GM12878 (cell line): ENCODE results near the gene HP1BP3. TPM values are rescaled to one million over a fixed set of nuclear protein-coding genes. Genes with fewer than 3 reads are reported as not detected.

ENCODE experiments used
- ATAC-seq: fragments of 200-7000 bp; cut with Tn5 transposase; 3 replicates; pipeline ENCODE4 v1.9.1; 2020; ENCODE audit warnings: mild to moderate bottlenecking, moderate library complexity
- BruUV-seq: library from RNA; stranded (reverse); fragments of 400-500 nt; replicated peaks from 2 replicates; lab custom pipeline; 2021; lab: Mats Ljungman, UMichigan
- CTCF ChIA-PET: fragments of 300-600 bp; sonication (Branson Sonifier 250); formaldehyde crosslinking; extraction: SDS; loops from one replicate; lab custom pipeline; 2021; ENCODE audit warnings: inconsistent platforms; lab: Yijun Ruan, JAX
- POLR2A ChIA-PET: fragments of 350-600 bp; formaldehyde crosslinking; extraction: SDS; loops from one replicate; lab custom pipeline; 2021; ENCODE audit warnings: inconsistent platforms; lab: Charles Lee
- RAD21 ChIA-PET: fragments of 300-600 bp; sonication (Branson Sonifier 250); formaldehyde crosslinking; loops from one replicate; lab custom pipeline; 2023; ENCODE audit warnings: antibody characterized with exemption; ENCODE audit not compliant: unreplicated experiment; lab: Charles Lee
- SMC1A ChIA-PET: fragments of 300-600 bp; sonication (Branson Sonifier 250); formaldehyde crosslinking; loops from one replicate; lab custom pipeline; 2023; ENCODE audit not compliant: unreplicated experiment, uncharacterized antibody; lab: Charles Lee
- DNase-seq: peaks from one replicate; pipeline ENCODE4 v3.0.0-alpha.2; 2011; ENCODE audit warnings: low read depth, low spot score
- FAIRE-seq: peaks from 3 replicates; lab custom pipeline; 2011; peaks lifted over from hg19 to GRCh38; lab: Jason Lieb, UNC
- H2AFZ ChIP-seq: 2 replicates; pipeline ENCODE4 v1.6.0; 2011; ENCODE audit warnings: low read depth, low read length, control low read depth; ENCODE audit not compliant: control insufficient read depth
- H3K27ac ChIP-seq: 2 replicates; pipeline ENCODE4 v1.5.1; 2011; ENCODE audit warnings: control low read depth; ENCODE audit not compliant: control insufficient read depth, insufficient read depth
- H3K27me3 ChIP-seq, 2 experiments: replicated peaks in 1 of 2; 2 replicates each; pipeline versions ENCODE4 v1.6.0 to v1.6.1; 2011; ENCODE audit warnings: low read length in 1 of 2; ENCODE audit not compliant: control insufficient read depth in 2 of 2, insufficient read depth in 2 of 2
- H3K36me3 ChIP-seq, 2 experiments: 2 replicates each; pipeline ENCODE4 v1.5.1; 2011; ENCODE audit warnings: low read length in 1 of 2; ENCODE audit not compliant: control insufficient read depth in 2 of 2, insufficient read depth in 2 of 2
- H3K4me1 ChIP-seq: 2 replicates; pipeline ENCODE4 v1.6.1; 2011; ENCODE audit warnings: mild to moderate bottlenecking, low read length, moderate library complexity, mixed read lengths; ENCODE audit not compliant: control insufficient read depth, insufficient read depth
- H3K4me2 ChIP-seq: 2 replicates; pipeline ENCODE4 v1.6.0; 2011; ENCODE audit warnings: control low read depth; ENCODE audit not compliant: control insufficient read depth, insufficient read depth
- H3K4me3 ChIP-seq: fragments of 200-600 bp; sonication (generic); 2 replicates; pipeline ENCODE4 v1.5.1; 2016
- H3K79me2 ChIP-seq: 2 replicates; pipeline ENCODE4 v1.6.0; 2011; ENCODE audit warnings: low read length; ENCODE audit not compliant: control insufficient read depth, insufficient read depth
- H3K9ac ChIP-seq: 2 replicates; pipeline ENCODE4 v1.8.0; 2011; ENCODE audit warnings: low read length, control low read depth, mixed read lengths; ENCODE audit not compliant: control insufficient read depth, insufficient read depth
- H3K9me3 ChIP-seq: replicated peaks from 3 replicates; pipeline ENCODE4 v1.5.1; 2011; ENCODE audit warnings: mild to moderate bottlenecking, low read length; ENCODE audit not compliant: control insufficient read depth, insufficient read depth
- H4K20me1 ChIP-seq: 2 replicates; pipeline ENCODE4 v1.6.0; 2011; ENCODE audit not compliant: control insufficient read depth, insufficient read depth
- CHD4 ChIP-seq: fragments of 200-600 bp; sonication (generic); IDR thresholded peaks from 2 replicates; pipeline ENCODE4 v1.6.1; 2016; ENCODE audit warnings: mild to moderate bottlenecking
- EZH2 ChIP-seq: IDR thresholded peaks from 2 replicates; pipeline ENCODE4 v1.6.1; 2012; ENCODE audit warnings: low read depth, mild to moderate bottlenecking, control low read depth, inconsistent platforms, low read length, borderline replicate concordance; ENCODE audit not compliant: control insufficient read depth
- FOXK2 ChIP-seq: fragments of 450-650 bp; IDR thresholded peaks from 2 replicates; pipeline ENCODE4 v1.6.1; 2017; ENCODE audit warnings: mild to moderate bottlenecking, moderate library complexity
- HCFC1 ChIP-seq: fragments of 150-350 bp; IDR thresholded peaks from 2 replicates; pipeline ENCODE4 v1.6.1; 2014; ENCODE audit warnings: low read length
- IKZF1 ChIP-seq: fragments of 450-650 bp; conservative IDR thresholded peaks from 2 replicates; pipeline ENCODE4 v1.6.1; 2017; ENCODE audit warnings: antibody characterized with exemption, mild to moderate bottlenecking
- NFYA ChIP-seq: IDR thresholded peaks from 2 replicates; pipeline ENCODE4 v1.6.1; 2011; ENCODE audit warnings: low read depth, mild to moderate bottlenecking, low read length, improper control_type of control experiment, borderline replicate concordance
- POLR2A ChIP-seq: IDR thresholded peaks from 2 replicates; pipeline ENCODE4 v1.6.1; 2011; ENCODE audit warnings: low read depth, mild to moderate bottlenecking, low read length
- RAD51 ChIP-seq: fragments of 450-650 bp; IDR thresholded peaks from 2 replicates; pipeline ENCODE4 v1.6.1; 2016; ENCODE audit warnings: moderate library complexity, mild to moderate bottlenecking, inconsistent platforms
- RB1 ChIP-seq: fragments of 450-650 bp; formaldehyde crosslinking; IDR thresholded peaks from 2 replicates; pipeline ENCODE4 v1.6.1; 2017; ENCODE audit warnings: mild to moderate bottlenecking, borderline replicate concordance
- TCF3 ChIP-seq: IDR thresholded peaks from 2 replicates; pipeline ENCODE4 v1.6.1; 2012; ENCODE audit warnings: low read depth, mild to moderate bottlenecking, low read length, borderline replicate concordance; ENCODE audit not compliant: insufficient read depth
- WGBS: methylation state at CpG from one replicate; pipeline ENCODE4 v1.1.6; 2016; ENCODE audit warnings: low lambda C conversion rate; ENCODE audit not compliant: insufficient replicate concordance, insufficient coverage; ENCODE audit errors: missing lambda C conversion rate; 5-methylcytosine and 5-hydroxymethylcytosine counted together
- in situ Hi-C: fragments of 300-500 bp; cut with MboI; formaldehyde crosslinking; loops from 9 replicates; pipeline ENCODE4 v1.14.3; 2018; ENCODE audit warnings: mixed read lengths
- intact Hi-C: fragments of 100-400 bp; cut with micrococcal nuclease; formaldehyde crosslinking; loops from one replicate; pipeline ENCODE4 v1.14.2; 2022; ENCODE audit not compliant: unreplicated experiment
- polyA plus RNA-seq, 11 experiments: library from polyadenylated mRNA; depleted of rRNA in 4 of 11; unstranded in 6 of 11; stranded (reverse) in 5 of 11; fragments of >200 nt; fragmentation: Nextera tagmentation in 4 of 11; fragmentation: Illumina TruSeq in 1 of 11; extraction: Ambion mirVana in 4 of 11; extraction: Trizol in 1 of 11; gene quantifications; 1 replicate in 1 of 11; 2 replicates in 10 of 11; pipeline versions ENCODE4 v1.2.1 to v1.2.3, GENCODE V29; 2011 to 2016; ENCODE audit warnings: inconsistent platforms in 2 of 11, missing spikeins in 2 of 11, low read depth in 1 of 11
- total RNA-seq, 4 experiments: library from RNA; depleted of rRNA in 3 of 4; stranded (reverse); fragments of >200 nt in 3 of 4; fragmentation: Illumina TruSeq in 1 of 4; extraction: Trizol in 1 of 4; gene quantifications; 2 replicates each; pipeline versions ENCODE4 v1.2.1 to v1.2.3, GENCODE V29; 2013 to 2021
- TF ChIP-seq, protein P1 (sequence below), 3 experiments: IDR thresholded peaks in 2 of 3; conservative IDR thresholded peaks in 1 of 3; 2 replicates each; pipeline ENCODE4 v1.5.1; 2011; ENCODE audit warnings: low read depth in 3 of 3, low read length in 3 of 3, mild to moderate bottlenecking in 3 of 3, control low read depth in 2 of 3, moderate library complexity in 2 of 3, inconsistent platforms in 1 of 3, mixed read lengths in 1 of 3; ENCODE audit not compliant: control insufficient read depth in 2 of 3, insufficient read depth in 1 of 3; ENCODE audit errors: extremely low read depth in 1 of 3
- TF ChIP-seq, protein P2 (sequence below): fragments of 150-350 bp; IDR thresholded peaks from 2 replicates; pipeline ENCODE4 v1.6.1; 2014; ENCODE audit warnings: mild to moderate bottlenecking, low read depth, low read length
- TF ChIP-seq, protein P3 (sequence below): fragments of 450-650 bp; IDR thresholded peaks from 2 replicates; pipeline ENCODE4 v1.6.1; 2016; ENCODE audit warnings: mild to moderate bottlenecking

Gene HP1BP3
- total and polyA plus RNA-seq, 10 of the 15 experiments (the other 5 are each of a cell fraction or from before 2014, with no cell fraction given), result 32.6 to 188 (median 133) TPM

DNA sequence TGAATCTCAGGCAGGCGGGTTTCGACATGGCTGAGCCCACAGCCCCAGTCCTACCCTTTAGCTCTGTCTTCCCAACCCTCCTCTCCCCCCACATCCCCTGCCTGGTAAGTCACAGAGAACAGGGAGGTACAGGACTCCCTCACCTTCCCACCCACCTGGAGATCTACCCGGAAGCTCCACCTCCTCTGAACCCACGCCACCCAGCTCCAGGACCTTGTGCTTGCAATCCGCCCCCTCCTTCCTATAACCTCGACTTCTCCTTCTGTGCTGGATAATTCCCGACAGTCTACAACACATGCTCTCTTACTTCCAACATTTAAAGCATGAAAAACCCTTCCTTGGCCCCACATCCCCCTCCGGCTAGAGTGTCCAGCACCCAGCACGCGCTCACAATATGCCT is 91.6 kb downstream of the HP1BP3 start:
- Histone ChIP-seq H2AFZ (no peak overlapping the region), H4K20me1 (no peaks in the 10 kb centered on the region), H3K4me1 (peaks cover 6% of the 10 kb centered on the region), H3K27me3 (no peaks in the 10 kb centered on the region), H3K27ac (no peak overlapping the region), H3K9ac (no peak overlapping the region), H3K4me3 (no peak overlapping the region), H3K36me3 (no peaks in the 10 kb centered on the region), H3K4me2 (no peak overlapping the region), H3K79me2 (no peaks in the 10 kb centered on the region), H3K9me3 (no peaks in the 10 kb centered on the region)
- 56% methylated on average over 10 of the region's 10 CpGs for WGBS
- no peak for TF ChIP-seq TCF3
- no peak for TF ChIP-seq RB1
- no peak for TF ChIP-seq RAD51
- SMC1A ChIA-PET, result interaction anchor here (2.4 kb wide), 1 partner anchor 499 kb away, joined by 33 read pairs; no protein-coding TSS in a partner anchor
- FAIRE-seq (no peak), ATAC-seq (no peak), DNase-seq (no peak)
- RAD21 ChIA-PET, result interaction anchor here (2.5 kb wide), 1 partner anchor 500 kb away, joined by 43 read pairs; no protein-coding TSS in a partner anchor
- no TSS peak for BruUV-seq
- CTCF ChIA-PET, result interaction anchor here (4.6 kb wide), 1 partner anchor 496 kb away, joined by 120 read pairs; no protein-coding TSS in a partner anchor
- intact Hi-C loops, result loop anchor here (10.0 kb wide), 1 partner anchor 289 kb away; no protein-coding TSS in a partner anchor
- POLR2A ChIA-PET, result no interaction called here
- in situ Hi-C loops, result loop anchor here (5.0 kb wide), 1 partner anchor 497 kb away; no protein-coding TSS in a partner anchor

DNA sequence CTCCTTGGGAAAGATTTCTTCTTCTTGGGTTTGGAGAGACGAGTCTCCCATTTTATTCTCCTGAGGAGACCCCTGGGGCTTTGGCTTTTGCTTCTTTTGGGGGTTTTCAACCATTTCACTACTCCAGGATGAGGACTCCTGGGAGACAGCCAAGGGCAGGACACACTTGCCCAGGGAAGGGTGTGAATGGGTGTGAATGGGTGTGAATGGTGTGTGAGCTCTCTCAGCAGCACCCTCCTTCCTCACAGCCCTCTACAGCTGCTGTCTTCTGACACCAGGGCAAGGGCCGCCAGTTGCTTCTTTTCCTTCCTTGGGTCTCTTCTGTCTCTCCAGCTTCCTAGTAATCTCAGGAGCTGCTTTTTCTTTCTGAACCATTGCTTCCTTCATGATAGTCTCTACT is 93.5 kb downstream of the HP1BP3 start:
- Histone ChIP-seq H3K4me2 (no peak overlapping the region), H3K36me3 (no peaks in the 10 kb centered on the region), H3K27me3 (no peaks in the 10 kb centered on the region), H2AFZ (no peak overlapping the region), H3K4me1 (peaks cover 6% of the 10 kb centered on the region), H4K20me1 (no peaks in the 10 kb centered on the region), H3K79me2 (no peaks in the 10 kb centered on the region), H3K27ac (no peak overlapping the region), H3K9ac (no peak overlapping the region), H3K9me3 (no peaks in the 10 kb centered on the region), H3K4me3 (no peak overlapping the region)
- BruUV-seq, result no TSS peak
- in situ Hi-C loops, result no loop called here
- no peak for FAIRE-seq
- intact Hi-C loops, result loop anchor here (10.0 kb wide), 1 partner anchor 291 kb away; no protein-coding TSS in a partner anchor
- CTCF ChIA-PET, result interaction anchor here (0.7 to 4.6 kb wide), 3 partner anchors 40 to 498 kb away, joined by 3 to 120 read pairs (median 3); no protein-coding TSS in a partner anchor
- no peak for DNase-seq
- RAD21 ChIA-PET, result interaction anchor here (1.4 kb wide), 1 partner anchor 501 kb away, joined by 3 read pairs; no protein-coding TSS in a partner anchor
- SMC1A ChIA-PET, result no interaction called here
- 4% methylated on average over 2 of the region's 2 CpGs for WGBS
- POLR2A ChIA-PET, result interaction anchor here (0.6 kb wide), 1 partner anchor 155 kb away, joined by 4 read pairs; no protein-coding TSS in a partner anchor
- no peak for ATAC-seq
- TF ChIP-seq HCFC1 (no peak), IKZF1 (no peak), CHD4 (no peak), EZH2 (no peak), FOXK2 (no peak), POLR2A (no peak), NFYA (no peak)
- TF ChIP-seq, protein P1, sequence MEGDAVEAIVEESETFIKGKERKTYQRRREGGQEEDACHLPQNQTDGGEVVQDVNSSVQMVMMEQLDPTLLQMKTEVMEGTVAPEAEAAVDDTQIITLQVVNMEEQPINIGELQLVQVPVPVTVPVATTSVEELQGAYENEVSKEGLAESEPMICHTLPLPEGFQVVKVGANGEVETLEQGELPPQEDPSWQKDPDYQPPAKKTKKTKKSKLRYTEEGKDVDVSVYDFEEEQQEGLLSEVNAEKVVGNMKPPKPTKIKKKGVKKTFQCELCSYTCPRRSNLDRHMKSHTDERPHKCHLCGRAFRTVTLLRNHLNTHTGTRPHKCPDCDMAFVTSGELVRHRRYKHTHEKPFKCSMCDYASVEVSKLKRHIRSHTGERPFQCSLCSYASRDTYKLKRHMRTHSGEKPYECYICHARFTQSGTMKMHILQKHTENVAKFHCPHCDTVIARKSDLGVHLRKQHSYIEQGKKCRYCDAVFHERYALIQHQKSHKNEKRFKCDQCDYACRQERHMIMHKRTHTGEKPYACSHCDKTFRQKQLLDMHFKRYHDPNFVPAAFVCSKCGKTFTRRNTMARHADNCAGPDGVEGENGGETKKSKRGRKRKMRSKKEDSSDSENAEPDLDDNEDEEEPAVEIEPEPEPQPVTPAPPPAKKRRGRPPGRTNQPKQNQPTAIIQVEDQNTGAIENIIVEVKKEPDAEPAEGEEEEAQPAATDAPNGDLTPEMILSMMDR (IDR thresholded peaks at IDR 0.05 in 2 of 3, conservative IDR thresholded peaks at IDR 0.05 in 1 of 3; ENCODE audit: control insufficient read depth in 2 of 3, extremely low read depth in 1 of 3, insufficient read depth in 1 of 3, low read depth in 3 of 3, low read length in 3 of 3), result no peak
- TF ChIP-seq, protein P2, sequence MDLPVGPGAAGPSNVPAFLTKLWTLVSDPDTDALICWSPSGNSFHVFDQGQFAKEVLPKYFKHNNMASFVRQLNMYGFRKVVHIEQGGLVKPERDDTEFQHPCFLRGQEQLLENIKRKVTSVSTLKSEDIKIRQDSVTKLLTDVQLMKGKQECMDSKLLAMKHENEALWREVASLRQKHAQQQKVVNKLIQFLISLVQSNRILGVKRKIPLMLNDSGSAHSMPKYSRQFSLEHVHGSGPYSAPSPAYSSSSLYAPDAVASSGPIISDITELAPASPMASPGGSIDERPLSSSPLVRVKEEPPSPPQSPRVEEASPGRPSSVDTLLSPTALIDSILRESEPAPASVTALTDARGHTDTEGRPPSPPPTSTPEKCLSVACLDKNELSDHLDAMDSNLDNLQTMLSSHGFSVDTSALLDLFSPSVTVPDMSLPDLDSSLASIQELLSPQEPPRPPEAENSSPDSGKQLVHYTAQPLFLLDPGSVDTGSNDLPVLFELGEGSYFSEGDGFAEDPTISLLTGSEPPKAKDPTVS, result no peak
- TF ChIP-seq, protein P3, sequence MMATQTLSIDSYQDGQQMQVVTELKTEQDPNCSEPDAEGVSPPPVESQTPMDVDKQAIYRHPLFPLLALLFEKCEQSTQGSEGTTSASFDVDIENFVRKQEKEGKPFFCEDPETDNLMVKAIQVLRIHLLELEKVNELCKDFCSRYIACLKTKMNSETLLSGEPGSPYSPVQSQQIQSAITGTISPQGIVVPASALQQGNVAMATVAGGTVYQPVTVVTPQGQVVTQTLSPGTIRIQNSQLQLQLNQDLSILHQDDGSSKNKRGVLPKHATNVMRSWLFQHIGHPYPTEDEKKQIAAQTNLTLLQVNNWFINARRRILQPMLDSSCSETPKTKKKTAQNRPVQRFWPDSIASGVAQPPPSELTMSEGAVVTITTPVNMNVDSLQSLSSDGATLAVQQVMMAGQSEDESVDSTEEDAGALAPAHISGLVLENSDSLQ, result no peak
